ENCODE results near the gene APBA3.

The APBA3 gene

DNA sequence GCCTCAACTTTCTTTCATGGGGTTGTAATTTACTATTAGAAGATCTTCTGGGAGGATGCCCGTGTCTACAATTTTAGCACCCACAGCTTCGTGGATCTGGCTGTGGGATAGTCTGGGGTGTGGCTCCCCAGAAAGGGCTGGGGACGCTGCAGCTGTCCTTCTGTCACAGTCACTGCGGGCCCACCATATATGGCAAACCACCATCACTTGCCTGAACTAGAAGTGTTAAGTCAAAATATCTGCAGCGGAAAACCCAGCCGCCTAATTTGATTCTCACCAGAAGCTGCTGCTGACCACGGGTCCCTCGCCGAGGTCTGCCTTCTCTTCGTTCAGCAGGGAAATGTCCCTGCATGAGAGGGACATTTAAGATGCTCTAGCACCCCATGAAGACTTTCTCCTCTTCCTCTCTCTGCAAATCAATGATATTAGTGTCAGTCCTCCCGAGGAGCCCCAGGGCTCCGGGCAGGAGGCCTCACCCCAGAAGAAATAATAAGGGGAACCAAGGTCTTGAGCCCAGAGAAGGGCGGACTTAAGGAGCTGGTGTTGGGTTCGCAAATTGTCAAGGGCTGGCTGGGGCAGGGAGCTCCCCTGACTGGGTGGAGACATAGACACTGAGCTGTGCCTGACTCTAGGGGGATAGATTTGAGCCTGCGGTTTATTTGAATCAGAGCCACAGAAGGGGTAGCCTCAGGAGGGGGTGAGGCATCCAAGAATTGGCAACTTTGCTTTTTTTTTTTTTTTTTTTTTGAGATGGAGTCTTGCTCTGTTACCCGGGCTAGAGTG is 27.7 kb upstream of the APBA3 start:
- no peak for DNase-seq (ENCODE audit: low read depth in 2 of 2)

DNA sequence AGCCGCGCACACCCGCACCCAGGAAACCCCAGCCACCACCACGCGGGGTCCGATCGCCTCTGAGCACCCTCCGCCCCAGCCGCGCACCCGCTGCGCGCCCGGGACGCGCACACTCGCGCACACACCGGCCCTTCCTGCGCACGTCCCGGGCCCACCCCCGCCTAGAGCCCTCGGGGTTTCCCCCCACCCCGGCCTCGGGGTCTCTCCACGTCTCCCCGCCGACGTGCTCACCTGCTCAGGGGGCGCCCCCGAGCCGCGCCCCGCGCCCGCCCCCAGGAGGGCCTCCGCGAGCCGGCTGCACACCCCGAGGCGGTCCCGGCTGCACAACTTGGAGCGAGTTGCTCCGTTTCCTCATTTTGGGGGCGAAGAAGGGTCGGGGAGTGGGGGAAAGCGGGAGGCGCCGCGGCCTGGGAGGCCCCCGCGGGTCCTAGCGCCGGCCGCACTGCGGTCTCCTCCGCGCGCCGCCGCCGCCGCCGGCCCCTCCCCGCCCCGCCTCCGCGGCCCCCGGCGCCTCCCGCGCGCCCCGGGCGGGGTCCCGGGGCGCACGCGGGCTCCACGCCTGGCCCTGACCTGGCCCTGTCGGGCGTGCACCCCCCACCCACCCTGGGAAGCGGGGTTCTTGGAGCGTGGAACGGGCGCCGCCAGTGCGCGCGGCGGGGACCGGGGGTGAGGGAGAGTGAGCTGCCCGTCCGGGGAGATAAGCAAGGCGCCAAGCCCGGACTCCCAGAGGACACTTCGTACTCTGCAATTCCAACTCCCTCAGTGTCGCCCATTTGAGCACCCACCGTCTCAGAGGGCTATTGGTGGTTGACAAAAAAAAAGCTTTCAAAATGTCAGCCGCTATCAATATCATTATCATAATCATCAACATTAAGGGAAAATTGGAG is 24.7 kb upstream of the APBA3 start, which contains the start of gene MATK:
Gene MATK, minus strand, starts transcription at position 444 of the 887 bp plus-strand sequence. CDS start 1,246 bp downstream, outside the sequence.
- DNase-seq (ENCODE audit: low read depth in 2 of 2), result no peak

DNA sequence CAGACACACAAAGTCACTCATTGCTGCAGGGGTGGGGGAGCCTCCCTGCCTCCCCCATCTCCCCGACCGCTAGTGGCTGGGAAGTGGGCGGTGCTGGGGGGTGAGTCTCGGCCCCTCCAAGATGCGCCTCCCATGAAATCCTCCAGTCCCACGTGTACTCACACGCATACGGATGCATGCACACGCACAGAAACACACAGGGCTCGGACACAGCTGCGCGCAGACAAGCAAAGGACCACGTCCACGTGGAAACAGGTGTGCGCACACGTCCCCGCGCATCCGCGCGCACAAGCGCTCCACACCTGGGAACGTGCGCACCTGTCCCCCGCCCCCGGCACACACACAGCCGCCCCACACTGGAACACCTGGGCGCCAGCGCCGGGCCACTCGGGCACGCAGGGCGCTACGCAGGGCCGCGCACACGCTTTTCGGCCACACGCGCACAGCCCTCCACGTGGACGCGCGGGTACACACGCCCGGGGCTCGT is 24.0 kb upstream of the APBA3 start:
- no peak for DNase-seq (ENCODE audit: low read depth in 2 of 2)

GRCh38 chr19:3784607-3785450 is 23.3 kb upstream of the APBA3 start:
- no peak for DNase-seq (ENCODE audit: low read depth in 2 of 2)

GRCh38 chr19:3783660-3784584 is 22.4 kb upstream of the APBA3 start:
- no peak for DNase-seq (ENCODE audit: low read depth in 2 of 2)

DNA sequence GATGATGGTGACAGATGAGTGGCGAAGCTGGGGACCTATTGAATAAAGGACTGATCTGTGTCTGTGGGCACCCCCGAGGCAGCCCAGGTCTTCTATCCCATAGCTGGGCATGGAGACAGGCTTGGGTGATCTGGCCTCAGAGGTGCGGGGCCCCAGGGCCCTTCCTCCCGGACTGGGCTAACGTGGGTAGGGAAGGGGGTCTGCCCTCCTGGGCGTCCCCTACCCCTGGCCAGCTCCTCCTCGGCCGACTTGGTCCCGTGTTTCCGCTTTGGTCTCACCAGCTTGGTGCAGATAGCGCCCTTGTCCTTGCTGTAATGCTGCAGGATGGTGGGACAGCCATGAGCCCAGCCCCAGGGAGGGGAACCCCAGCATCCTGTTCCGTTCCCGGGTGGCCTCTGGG is 21.4 kb upstream of the APBA3 start:
- DNase-seq (ENCODE audit: low read depth in 2 of 2), result no peak

DNA sequence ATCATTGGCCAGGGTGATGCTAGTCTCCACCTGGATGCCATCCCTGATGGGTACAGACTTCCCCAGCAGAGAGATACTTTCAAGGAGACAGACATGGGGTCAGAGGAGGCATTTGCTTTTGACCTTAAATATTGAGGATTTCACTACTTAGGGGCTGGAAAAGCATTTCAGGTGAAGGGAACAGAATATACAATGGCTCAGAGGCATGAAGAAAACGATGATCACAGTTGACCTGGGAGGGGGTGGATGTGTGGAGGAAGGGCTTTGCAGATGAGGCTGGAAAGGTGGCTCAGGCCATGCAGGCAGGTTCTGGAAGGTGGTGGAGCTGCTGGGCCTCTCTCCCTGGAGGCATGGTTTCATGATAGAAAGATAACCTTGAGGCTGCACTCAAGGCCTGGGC is 20.8 kb upstream of the APBA3 start:
- DNase-seq (ENCODE audit: low read depth in 2 of 2), result no peak

DNA sequence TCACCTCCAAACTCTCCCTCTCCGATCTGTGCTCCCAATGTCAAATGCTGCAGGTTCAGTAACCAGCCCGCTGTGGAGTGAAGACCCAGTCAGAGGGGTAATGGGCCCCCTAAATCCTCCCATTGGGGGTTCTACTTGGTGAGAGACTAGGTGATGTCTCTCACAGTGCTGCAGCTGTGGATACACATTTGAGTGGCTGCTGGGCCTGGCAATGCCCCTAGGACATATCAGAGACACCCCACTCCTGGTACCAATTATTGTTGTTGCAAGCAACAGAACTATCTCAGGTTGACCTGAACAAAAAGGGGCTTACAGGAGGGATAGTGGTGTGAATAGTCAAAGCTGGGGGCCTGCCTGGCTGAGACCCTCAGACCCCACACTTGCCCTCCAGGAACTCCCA is 20.1 kb upstream of the APBA3 start:
- no peak for DNase-seq (ENCODE audit: low read depth in 2 of 2)

DNA sequence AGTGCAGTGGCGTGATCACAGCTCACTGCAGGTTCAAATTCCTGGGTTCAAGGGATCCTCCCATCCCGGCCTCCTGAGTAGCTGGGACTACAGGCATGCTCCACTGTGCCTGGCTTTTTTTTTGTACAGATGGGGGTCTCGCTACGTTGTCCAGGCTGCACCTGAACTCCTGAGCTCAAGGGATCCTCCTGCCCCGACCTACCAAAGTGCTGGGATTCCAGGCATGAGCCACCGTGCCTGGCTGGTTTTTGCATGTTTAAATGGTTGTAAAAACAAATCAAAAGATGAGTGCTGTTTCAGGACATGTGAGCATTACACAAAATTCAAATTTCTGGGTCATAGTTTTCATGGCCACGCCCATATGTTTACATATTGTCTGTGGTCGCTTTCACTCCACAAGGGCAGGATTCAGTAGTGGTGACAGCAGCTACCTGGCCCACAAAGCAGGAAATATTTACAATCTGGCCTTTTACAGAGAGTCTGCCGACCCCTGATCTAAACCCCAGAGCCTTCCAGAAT is 19.4 kb upstream of the APBA3 start:
- no peak for DNase-seq (ENCODE audit: low read depth in 2 of 2)

DNA sequence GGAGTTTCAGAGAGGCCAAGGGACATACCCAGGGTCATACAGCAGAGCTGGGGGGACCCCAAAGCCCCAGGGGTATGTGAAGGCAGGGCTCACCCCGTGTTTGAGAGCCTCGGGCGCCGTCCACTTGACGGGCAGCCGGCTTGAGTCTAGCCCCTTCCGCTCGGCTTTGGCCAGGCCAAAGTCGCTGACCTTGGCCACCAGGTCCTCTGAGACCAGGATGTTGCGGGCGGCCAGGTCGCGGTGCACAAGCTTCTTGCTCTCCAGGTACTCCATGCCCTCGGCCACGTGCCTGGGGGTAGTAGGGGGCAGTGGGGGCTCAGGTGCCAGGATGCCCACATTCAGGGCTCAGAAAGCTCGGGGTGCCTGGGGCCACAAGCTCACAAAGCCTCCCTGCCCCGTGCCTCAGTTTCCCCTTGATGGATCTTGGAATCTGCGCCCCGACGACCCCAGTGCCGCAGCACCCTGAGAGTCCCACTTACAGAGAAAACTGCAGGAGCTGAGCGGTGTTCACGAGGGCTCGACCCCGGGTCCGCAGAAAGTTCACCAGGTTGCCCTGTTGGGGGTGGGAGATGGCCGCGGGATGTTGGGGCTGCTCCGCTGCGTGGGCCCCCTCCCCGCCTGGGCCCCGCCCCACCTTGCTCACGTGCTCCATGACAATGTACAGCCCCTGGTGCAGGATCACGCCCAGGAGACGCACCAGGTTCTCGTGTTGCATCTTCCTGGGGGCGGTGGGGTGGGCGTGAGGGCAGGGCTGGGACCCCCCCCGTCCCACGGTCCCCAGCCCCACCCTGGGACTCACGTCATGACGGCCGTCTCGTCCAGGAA is 17.6 kb upstream of the APBA3 start:
- no peak for DNase-seq (ENCODE audit: low read depth in 2 of 2)

- DNase-seq (ENCODE audit: low read depth in 2 of 2), result no peak
Measured at GRCh38 chr19:3778104-3778867, 16.8 kb upstream of the APBA3 start.

DNA sequence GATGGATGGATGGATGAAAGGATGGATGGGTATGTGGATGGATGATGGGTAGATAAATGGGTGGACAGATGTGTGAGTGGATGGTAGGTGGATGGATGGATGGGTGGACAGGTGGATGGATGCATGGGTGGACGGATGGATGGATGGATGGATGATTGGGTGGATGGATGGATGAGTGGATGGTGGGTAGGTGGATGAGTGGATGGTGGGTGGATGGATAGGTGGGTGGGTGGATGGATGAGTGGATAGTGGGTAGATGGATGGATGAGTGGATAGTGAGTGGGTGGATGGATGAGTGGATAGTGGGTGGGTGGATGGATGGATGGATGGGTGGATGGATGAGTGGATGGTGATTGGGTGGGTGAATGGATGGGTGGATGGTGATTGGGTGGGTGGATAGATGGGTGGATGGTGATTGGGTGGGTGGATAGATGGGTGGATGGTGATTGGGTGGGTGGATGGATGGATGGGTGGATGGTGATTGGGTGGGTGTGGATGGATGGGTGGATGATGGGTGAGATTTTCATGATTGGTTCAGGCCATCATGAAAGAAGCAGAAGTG is 15.1 kb upstream of the APBA3 start:
- DNase-seq (ENCODE audit: low read depth in 2 of 2), result no peak

DNA sequence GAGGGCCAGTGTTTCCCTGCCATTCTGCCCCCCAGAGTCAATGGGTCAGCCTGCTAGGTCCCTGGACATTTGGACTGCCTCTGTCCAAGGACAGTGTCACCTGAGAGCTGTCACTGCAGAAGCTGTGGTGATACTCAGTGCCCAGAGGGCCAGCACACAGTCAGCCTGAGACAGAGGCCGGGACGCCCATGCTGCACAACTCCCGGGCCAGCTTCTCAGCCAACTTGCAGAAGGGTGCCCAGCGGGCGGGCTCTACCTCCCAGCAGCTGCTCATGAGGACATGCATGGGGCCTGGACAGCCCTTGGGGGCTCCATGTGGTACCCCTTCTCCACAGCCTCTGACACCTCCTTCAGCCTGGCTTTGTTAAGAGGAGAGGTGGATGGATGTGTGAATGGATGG is 14.3 kb upstream of the APBA3 start:
- no peak for DNase-seq (ENCODE audit: low read depth in 2 of 2)

GRCh38 chr19:3775374-3775711 is 13.9 kb upstream of the APBA3 start:
- DNase-seq (ENCODE audit: low read depth in 2 of 2), result no peak

DNA sequence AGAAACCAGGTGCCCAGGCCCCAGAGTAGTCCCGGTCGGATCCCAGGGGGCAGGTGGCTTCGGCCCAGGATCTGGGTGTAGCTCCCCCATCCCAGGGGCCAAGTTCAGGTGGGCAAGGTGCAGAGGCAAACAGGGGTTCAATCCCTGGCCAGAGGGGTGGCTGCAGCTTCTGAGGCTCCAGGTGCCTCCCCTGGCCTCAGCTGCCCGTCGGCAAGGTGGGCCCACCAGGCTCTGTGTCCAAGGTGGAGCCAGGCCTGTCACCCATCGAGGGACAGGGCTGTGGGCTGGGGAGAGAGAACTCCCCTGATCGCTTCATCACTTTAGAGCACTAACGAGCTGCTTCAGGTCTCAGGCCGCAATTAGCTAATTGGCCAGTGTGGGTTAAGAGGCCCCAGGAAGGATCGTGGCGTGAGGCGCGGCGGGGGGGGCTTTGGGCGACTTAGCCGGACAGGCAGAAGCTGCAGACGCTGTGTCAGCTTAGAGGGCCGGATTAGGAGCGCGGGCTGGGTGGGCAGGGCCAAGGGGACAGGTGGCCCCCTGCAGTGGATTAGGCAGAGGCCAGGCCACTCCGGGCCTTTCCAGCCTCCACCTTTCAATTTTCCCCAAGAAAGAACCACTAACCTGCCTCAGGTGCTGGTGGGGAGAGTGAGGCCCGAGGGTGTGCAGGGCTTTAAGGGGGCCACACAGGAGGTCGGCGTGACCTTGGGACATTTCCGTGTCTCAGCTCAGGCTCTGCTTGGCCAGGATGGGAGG is 13.3 kb upstream of the APBA3 start:
- no peak for DNase-seq (ENCODE audit: low read depth in 2 of 2)

GRCh38 chr19:3773814-3774515 is 12.5 kb upstream of the APBA3 start:
- no peak for DNase-seq (ENCODE audit: low read depth in 2 of 2)

DNA sequence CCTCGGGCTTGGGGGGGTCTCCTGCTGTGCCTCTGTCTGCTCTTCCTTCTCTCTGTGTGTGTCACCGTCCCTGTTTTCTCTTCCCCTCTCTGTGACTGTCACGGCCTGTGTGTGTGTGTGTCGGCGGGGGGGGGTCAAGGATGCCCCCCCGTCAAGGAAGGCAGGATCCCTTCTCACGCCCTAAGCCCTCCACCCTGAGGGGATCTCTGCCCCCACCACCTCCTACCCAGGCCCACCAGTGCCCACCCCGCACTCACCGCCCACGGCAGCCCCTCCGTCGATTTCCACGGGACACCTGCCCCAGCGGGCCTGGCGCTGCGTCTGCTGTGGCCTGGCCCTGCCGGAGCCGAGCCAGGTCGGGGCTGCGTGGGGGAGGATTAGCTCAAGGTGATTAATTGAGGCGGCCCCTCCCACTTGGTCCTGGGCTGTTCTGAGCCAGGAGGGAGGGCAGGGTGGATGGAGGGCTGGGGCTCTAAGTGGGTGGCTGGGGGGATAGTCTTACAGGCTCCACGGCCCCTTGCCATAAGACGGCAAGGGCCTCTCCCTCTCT is 10.5 kb upstream of the APBA3 start, which contains the start of gene RAX2:
Gene RAX2, minus strand, starts transcription at position 323 of the 550 bp plus-strand sequence. CDS start 486 bp downstream, outside the sequence.
- DNase-seq (ENCODE audit: low read depth in 2 of 2), result no peak

Data from stimulated activated CD8-positive, alpha-beta memory T cell treated with anti-CD3 and anti-CD28 coated beads, Interleukin-7, amount 100 ng/mL, for 1 hour (primary cell).